ENCODE results near the gene CEACAM8.
A peak's percentile ranks its signal among the peaks of the same experiment; 100 is the strongest.
"Not testable (repeated sequence)": the region's sequence is repeated elsewhere in the genome, so short reads cannot be mapped to it uniquely, and the experiment has no call there.

The CEACAM8 gene

DNA sequence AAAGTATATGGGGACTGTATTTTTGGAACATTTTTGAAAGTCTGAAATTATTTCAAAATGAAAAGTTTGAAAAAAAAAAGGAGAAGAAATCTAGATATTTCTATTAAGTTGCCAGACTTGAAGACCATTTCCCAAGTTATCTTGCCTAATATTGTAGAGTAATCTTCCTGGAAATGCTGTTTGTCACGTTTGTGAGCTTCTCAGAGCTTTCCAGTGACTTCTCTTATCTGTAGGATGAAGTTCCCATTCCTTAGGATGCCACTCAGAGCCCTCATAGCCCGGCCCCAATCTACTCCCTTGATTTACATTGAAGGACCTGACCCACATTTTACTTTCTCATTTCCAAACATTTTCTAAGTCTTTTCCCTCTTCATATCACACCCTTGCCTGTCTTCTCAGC, 23.6 kb downstream of the CEACAM8 start:
- no peak for ATAC-seq

DNA sequence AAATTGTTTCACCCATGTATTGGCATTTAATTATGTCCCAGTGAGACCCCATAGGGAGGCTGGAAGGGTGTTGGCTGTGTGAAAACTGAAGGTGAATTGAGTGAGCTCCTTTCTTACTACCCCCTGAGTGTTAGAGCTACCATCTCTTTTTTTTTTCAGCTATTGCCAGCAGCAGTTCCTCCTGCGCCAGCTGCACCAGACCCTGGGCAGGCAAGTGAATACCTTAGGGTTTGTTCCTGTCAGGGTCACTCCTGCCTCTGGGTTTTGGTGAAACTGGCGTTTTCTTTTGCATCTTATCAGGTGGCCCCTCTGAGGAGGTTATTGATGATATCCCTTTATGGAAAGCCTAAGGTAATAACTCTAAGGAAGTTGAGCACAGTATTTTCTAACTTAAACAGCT, 25.5 kb downstream of the CEACAM8 start:
- no peak for ATAC-seq

DNA sequence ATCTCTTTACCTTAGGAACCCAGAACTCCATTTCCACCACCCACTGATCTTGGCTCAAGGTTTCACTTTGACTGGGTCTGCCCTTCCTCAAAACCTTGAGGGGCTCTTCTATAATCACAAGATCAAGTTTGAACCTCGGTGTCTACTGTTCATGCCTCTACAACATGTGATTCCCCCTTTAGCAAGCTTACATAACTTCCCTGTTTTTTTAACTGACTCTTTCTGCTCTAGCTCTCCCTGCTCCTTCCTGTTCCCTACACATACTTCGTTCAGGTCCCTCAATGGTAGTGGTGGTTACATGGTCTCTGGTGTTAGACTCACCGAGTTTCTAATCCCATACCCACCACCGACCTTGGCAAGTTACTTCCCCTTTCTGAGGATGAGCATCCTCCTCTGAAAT, 26.7 kb downstream of the CEACAM8 start:
- ATAC-seq, result no peak

DNA sequence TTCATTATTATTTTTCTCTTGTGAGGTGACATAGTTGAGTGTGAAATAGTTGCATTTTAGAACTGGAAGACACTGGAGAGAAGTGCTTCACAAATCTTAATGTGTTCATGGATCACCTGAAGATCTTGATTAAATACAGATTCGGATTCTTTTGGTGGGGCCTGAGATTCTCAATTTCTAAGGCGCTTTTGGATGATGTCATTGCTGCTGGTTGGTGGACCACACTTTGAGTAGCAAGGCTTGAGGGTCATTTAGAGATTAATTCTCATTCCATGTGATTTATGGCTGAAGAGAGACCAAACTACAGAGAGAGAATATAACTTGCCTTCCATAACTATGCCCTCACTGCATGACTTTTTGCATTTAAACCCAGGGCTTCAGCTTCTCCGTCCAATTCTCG, 27.2 kb downstream of the CEACAM8 start:
- ATAC-seq, result no peak

DNA sequence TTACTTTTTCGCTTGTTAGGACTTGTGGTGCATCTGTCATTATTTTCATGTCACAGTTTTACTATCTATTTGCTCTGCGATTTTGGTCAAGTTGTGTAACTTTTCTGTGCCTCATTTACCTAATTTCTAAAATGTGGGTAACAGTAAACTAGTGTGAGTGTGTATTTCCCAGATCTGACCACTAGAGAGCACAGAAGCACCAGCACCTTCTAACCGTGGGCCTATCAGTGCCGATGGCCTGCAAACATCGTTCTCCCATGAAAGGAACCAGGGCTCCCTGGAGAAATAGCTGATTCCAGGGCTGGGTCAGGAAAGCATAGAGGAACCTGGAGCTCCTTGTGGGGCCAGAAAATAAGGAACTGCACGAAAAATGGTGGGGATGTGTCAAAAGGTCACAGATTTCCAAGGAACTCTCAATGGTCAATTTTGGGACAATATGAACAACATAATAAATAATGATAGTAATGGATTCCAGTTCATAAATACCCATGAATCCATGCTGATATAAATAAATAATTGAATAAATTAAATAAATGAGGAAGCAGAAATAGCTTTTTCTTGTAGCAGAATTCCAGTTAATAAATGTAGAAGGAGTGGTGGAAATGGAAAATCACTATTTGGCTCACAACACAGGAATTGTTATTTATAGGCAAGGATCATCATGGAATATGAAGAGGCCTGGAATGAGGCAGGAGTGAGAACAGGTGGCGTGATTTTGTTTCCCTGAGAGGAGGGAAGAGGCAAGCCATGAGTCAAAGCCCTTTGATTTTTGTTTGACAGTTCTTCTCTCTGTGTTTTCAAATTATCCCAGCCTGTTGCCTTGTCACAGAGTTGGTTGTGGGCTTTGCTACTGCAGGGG, 31.1 kb downstream of the CEACAM8 start:
- peak; percentile 65 to 79 for ATAC-seq

DNA sequence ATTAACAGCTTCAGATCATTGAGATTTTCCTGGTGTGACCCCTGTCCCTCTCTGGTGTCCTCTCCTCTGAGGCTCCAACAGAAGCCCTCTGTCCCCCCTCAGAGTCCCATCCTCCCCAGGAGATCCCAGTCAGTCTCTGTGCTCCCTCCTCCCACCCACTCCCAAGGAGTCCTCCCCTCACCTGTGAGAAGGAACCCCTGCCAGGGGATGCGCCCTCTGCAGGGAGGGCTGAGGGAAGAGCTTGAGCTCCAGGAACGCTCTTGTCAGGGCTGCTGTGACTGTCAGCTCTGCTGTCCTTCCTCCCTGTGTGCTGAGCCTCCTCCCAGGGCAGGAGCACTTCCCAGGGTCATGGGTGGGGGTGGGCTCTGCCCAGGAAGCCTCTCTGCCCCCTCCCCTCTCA, 33.2 kb downstream of the CEACAM8 start:
- no peak for ATAC-seq

DNA sequence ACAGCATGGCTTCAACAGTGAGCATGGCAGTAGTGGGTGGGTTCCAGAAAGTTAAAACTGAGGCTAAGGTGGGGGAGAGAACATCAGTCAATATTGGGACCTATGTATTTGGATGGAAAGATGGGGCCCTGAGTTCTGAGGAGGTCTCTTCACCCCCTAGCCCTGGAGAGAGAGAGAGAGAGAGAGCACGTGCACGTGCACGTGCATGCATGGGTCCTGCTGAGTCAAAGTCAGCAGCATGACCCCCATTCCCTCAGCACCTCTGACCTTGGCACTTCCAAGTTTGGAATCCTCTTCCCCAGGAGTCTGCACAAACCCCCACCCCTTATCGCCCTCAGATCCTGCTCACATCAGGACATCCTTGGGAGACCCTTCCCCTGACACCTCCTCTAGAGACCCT, 34.0 kb downstream of the CEACAM8 start:
- no peak for ATAC-seq

DNA sequence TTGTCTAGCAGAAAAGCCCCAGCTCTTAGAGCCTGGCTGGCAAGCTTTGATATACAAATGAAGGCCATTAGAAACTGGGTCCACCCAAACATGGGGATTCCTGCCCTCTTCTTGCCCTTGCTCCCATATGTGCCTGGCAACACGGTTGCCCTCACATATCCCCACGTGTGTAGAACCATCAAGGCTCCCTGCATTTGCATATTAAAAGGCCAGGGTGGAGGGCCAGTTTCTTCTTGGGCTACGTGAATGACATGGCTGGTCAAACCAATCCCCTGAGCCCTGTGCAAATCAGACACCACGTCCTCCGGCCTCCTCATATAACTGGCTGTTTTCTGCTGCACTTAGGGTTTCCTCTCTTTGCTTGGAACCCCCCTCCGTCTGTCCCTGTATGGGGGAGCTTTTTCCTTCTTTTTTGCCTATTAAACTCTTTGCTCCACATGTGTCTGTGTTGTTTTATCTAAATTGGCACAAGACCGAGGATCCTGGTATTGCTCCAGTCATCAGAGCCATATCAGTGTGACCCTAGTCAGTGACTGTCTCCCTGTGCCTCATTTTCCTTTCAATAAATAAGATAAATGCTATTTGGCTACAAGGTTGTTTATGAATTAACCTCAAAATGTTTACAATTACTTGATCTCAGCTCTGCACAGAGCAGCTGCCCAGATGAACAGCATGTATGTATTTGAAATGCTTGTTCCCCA, 36.1 kb downstream of the CEACAM8 start:
- ATAC-seq, result no peak

DNA sequence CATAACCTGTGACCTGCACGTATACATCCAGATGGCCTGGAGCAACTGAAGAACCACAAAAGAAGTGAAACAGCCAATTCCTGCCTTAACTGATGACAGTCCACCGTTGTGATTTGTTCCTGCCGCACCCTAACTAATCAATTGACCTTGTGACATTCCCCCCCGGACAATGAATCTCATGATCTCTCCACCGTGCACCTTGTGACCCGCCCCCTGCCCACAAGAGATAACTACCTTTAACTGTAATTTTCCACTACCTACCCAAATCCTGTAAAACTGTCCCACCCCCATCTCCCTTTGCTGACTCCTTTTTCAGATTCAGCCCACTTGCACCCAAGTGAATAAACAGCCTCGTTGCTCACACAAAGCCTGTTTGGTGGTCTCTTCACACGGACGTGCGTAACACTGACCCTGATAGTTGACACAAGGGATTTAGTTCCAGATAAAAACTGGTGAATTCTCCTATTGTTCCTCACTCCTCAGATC, 37.3 kb downstream of the CEACAM8 start:
- ATAC-seq, result not testable (repeated sequence)

DNA sequence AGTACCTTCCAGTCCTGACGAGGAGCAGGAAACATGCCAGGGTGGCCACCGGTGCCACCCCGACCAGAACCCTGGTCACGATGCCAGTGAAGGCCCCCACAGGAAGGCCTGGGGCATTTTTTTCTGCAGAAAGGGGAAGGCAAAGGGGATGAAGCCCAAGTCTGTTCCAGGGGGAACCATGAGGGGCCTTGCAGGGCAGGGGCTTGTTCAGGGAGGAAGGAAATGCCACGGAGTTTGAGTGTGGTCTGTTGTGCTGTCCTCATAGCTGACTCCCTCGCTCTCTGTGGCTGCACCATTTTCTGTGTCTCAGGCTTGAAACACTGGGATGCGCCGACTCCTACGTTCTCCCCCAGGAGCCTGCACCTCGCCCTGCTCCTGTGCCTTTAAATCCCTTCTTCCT, 38.9 kb downstream of the CEACAM8 start:
- ATAC-seq, result no peak

DNA sequence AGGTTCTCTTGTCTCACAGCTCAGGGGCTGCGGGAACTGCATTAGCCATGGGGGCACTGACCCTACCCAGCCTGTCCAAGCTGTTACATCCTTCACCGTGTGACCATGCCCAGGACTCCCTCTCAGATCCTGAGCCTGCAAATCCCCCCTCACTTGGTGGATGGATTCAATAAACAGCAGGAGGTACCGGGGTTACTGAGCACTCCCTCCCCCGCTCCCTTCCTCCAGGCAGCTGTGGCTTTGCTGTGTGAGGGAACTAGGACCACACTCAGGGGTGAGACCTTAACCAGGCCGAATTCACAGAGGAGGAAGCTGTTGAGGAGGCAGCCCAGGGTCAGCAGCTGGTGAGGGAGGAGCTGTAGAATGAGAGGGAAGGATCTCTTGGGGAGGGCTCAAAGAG, 39.4 kb downstream of the CEACAM8 start:
- no peak for ATAC-seq

DNA sequence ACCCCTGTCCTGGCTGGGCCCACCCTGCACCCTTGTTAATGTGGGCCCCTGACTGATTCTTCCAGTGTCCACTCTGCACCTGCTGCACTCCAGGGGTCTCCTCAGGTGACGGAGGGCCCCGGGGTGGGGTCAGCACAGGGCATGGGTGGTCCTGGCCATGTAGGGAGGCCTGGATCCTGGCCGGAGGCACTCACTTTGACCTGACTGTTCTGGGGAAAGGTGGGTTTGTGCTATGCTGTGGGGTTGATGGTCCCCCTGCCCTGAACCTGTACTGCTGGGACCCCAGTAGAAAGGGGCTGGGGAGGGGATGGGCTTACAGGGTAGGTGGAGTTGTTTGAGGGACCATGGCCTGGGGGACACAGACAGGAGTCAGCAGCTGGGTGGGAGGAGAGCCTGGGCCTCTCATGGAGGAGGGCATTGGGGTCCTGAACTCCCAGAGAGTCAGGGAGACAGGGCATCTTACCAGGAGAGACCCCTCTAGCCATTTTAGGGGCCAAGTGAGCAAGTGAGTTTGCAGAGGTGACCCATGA, 40.6 kb downstream of the CEACAM8 start:
- ATAC-seq, result no peak

DNA sequence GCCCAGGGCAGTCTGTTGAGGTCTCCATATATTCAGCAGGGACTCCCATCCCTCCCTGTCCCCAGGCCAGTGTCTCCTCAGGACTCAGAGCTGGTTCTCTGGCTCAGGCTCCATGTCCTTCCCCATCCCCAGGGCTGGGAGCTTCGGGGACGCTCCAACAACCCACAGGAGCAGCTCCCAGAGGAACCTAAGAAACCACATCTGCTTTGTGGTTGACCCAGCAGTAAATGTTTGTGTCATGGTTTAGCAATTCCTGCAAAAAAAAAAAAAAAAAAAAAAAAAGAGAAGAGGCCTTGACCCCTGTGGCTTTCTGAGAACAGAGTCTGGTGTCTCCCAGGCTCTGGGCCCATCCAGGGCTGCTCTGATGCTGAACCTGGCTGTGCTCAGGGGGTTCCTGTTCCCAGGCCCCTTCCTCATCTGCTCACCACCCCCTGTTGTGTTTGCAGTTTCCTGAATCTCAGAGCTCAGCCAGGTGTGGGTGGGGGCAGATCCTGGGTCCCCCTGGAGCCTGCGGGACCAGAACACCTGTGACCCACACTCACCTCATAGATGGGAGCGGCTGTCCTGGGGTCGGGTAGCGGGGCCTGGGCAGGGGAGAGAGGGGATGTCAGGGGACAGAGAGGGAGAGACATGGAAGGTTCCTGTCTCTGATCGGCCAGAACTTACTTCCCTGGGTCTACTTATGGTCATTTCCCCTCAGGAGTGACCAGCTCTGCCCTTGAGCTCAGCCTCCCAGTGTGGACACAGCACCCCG, 41.3 kb downstream of the CEACAM8 start:
- ATAC-seq, result no peak

DNA sequence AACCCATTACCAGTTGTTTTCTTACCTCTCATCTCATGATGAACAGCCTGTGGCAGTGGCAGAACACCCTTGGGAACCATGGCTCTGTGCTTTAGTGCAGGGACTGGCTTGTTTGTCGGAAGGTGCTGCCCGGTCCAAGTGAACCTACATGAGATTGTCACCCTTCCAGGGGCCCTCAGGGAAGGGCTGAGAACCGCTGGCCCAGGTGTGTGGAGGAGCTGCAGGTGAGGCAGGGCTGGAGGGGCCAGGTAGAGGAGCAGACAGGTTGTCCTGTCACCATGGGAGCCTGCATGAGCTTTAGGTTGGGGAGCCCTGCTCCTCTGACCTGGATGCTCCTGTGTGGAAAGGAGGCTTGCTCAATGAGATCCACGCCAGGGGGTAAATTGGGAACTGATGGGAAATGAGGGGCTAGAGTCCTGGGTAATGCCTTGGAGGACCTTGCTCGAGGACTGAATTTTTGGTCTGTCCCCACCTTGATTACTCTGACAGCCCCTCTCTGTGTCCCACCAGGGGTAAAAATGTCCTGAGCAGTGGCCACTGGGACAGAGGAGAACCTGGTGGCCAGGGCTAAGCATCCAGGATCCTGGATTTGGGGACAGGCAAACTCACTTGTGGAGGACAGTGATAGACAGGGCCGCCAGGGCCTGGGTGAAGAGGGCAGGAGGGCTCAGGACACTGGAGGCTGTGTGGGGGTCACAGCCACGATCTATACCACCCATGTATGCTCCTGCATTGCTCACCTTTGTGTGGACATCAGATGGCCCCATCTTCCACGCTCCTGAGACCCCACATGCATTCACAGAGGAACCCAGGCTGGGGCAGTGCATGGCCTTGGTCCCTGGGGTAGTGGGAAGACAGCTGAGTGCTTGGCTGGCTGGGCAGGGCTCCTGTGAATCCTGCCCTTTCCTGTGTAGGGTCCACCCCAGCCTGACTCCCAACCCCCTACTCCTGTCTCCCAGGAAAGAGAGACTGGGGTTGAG, 42.3 kb downstream of the CEACAM8 start:
- no peak for ATAC-seq

DNA sequence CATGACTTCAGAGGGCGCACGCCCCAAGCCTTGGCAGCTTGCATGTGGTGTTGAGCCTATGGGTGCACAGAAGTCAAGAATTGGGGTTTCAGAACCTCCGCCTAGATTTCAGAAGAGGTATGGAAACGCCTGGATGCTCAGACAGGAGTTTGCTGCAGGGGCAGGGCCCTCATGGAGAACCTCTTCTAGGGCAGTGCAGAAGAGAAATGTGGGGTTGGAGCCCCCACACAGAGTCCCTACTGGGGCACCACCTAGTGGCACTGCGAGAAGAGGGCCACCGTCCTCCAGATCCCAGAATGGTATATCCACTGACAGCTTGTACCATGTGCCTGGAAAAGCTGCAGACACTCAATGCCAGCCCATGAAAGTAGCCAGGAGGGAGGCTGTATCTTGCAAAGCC, 44.2 kb downstream of the CEACAM8 start:
- ATAC-seq, result not testable (repeated sequence)

DNA sequence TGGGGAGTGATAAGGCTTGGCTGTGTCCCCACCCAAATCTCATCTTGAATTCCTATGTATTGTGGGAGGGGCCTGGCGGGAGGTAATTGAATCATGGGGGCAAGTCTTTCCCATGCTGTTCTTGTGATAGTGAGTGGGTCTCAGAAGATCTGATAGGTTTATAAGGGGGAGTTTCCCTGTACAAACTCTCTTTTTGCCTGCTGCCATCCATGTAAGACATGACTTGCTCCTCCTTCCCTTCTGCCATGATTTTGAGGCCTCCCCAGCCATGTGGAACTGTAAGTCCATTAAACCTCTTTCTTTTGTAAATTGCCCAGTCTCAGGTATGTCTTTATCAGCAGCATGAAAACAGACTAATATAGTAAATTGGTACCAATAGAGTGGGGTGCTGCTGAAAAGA, 45.7 kb downstream of the CEACAM8 start:
- ATAC-seq, result not testable (repeated sequence)

DNA sequence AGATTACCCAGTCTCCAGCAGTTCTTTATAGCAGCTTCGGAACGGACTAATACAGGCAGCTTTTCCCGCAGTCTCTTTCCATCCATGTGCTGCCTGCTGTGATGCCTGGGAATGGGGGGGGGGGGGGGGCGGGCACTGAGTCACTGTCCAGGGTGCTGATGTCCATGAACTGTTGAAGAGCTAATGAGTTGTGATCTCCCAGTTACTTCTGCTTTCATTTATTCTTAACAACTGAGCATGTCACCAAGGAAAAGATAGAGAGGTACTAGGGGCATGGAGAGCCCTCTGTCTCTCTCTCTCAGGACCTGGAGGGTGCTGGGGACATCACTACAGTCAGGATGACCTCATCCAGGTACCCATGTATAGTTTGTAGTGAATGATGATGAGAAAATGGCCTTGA, 46.2 kb downstream of the CEACAM8 start:
- no peak for ATAC-seq

DNA sequence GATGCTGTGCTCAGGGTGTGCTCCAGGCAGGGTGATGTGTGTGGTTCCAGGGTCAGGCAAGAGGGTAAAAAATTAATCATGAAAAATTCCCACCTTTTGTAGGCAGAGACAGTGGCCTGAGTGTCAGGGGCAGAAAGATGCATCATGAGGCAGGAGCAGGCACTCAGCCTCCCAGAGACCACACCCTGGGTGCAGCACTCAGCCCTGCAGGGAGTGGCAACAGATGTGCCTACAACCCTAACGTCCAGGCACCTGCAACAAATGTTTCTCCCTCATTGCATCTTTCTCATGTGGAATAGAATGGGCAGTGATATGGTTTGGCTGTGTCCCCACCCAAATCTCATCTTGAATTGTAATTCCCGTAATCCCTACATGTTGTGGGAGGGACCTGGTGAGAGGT, 46.8 kb downstream of the CEACAM8 start:
- ATAC-seq, result no peak

DNA sequence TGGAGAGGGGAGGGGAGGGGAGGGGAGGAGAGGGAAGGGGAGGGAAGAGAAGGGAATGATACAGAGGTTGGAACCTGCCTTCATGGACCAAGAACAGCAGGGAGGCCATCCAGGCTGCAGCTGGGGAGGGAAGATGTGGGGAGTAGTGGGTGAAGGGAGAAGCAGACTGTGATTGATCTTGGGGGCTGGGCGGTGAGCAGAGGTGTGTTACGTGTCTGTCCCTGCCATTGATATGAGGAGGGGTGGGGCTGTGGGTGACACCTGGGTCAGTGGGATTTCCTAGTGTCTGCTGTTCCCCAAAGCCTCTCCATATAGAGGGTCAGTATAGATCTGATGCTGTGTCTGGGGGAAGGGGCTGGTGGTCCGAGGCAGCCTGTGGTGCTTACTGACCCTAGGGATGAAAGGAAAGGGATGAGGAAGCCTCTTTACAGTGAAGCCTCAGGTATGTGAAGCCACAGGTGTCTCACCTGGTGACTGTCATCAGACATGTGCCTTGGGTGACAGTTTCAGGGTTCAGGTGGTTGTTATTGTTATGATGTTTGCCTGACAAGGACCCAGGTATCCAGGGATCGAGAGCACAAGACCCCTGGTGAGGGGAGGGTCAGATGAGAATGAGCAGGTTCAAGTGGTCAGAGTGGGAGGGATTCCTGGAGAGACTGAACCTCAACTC, 47.8 kb downstream of the CEACAM8 start:
- no peak for ATAC-seq

DNA sequence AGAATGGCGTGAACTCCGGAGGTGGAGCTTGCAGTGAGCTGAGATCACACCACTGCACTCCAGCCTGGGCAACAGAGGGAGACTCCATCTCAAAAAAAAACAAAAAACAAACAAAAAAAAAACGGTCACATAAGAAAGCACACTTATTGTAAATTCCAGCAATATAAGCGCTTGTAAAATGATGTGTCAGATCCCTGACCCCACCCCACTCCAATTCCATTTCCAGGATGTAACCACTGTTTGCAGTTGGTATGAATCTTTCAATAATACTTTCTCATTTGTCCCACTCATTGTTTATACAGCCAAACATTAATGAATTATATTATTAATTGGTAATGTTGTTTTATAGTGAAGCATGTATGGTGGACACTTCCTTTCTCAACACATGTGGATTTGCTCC, 50.6 kb downstream of the CEACAM8 start:
- no peak for ATAC-seq

DNA sequence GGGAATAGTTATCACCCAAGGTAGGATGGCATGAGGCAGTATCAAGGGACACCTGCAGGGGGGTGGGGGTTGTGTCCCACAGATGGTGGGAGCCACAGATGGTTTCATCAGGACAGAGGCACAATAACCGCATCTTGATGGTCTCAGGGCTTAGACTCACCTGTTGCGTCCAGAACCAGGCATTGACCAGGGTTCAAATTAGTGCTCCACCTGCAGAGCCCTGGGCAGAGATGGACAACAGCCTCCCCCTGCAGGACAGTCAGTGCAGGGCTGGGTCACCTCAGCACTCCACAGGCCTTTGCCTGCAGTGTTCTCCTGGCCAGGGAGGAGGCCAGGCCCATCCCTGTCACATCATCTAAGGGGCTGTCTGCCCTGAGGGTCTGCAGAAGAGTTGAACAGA, 51.9 kb downstream of the CEACAM8 start:
- no peak for ATAC-seq

All from activated CD4-positive, CD25-positive, alpha-beta regulatory T cell treated with anti-CD3 and anti-CD28 coated beads, Interleukin-2, amount 50 U/mL, for 24 hours (primary cell).